Right lobe of liver (tissue), 6 donors: ENCODE results near the gene FAM181A. TPM values are rescaled to one million over a fixed set of nuclear protein-coding genes. Genes with fewer than 3 reads are reported as not detected.

ENCODE experiments used
- ATAC-seq, 4 donors: fragments of 200-7000 bp; cut with Tn5 transposase; one replicate each; pipeline ENCODE4 v1.9.1; 2020; ENCODE audit warnings: mild to moderate bottlenecking in 4 of 4, moderate library complexity in 4 of 4
- DNase-seq, 3 donors: peaks; one replicate each; pipeline ENCODE4 v3.0.0-alpha.2; 2020
- H3K27ac ChIP-seq, 3 donors: fragments of 200-600 bp; one replicate each; pipeline ENCODE4 v1.8.0; 2022
- H3K27me3 ChIP-seq, 2 donors: fragments of 200-600 bp; one replicate each; pipeline ENCODE4 v1.8.0; 2022
- H3K36me3 ChIP-seq, 4 donors: fragments of 200-600 bp; sonication (generic) in 1 of 4; one replicate each; pipeline versions ENCODE4 v1.5.1 to v1.8.0; 2017 to 2022; ENCODE audit warnings: control low read depth in 1 of 4
- H3K4me1 ChIP-seq, 4 donors: fragments of 200-600 bp; sonication (generic) in 1 of 4; one replicate each; pipeline versions ENCODE4 v1.5.1 to v1.8.0; 2017 to 2022; ENCODE audit warnings: control low read depth in 1 of 4
- H3K4me3 ChIP-seq, 3 donors: fragments of 200-600 bp; one replicate each; pipeline ENCODE4 v1.8.0; 2022
- H3K9me3 ChIP-seq, 4 donors: fragments of 200-600 bp; sonication (generic) in 1 of 4; one replicate each; pipeline versions ENCODE4 v1.5.1 to v1.8.0; 2017 to 2022; ENCODE audit warnings: control low read depth in 1 of 4
- POLR2A ChIP-seq: fragments of 450-650 bp; IDR thresholded peaks from one replicate; pipeline ENCODE4 v1.6.1; 2017; ENCODE audit warnings: antibody characterized with exemption, mild to moderate bottlenecking
- WGBS: methylation state at CpG from one replicate; pipeline ENCODE4 v1.1.6; 2018; ENCODE audit warnings: low coverage, low lambda C conversion rate; ENCODE audit not compliant: insufficient coverage; ENCODE audit errors: missing lambda C conversion rate; 5-methylcytosine and 5-hydroxymethylcytosine counted together
- intact Hi-C, 2 donors: fragments of 100-400 bp; cut with DNase I; formaldehyde crosslinking; loops; one replicate each; pipeline versions ENCODE4 v1.11.2 to v1.14.1; 2022
- total RNA-seq, 6 experiments: library from RNA; depleted of rRNA in 2 of 6; stranded (reverse); fragments of >200 nt in 2 of 6; fragmentation: NEBNext Ultra II Directional in 3 of 6; extraction: Animal tissue kit (Norgen Biotek cat#: 25700) in 3 of 6; gene quantifications; one replicate each; pipeline versions ENCODE4 v1.1.0 to v1.2.4, GENCODE V29; 2016 to 2023
- TF ChIP-seq, protein P1 (sequence below), 4 donors: fragments of 200-600 bp in 3 of 4; fragments of 450-650 bp in 1 of 4; IDR thresholded peaks; one replicate each; pipeline versions ENCODE4 v1.5.1 to v1.8.0; 2016 to 2022; ENCODE audit warnings: antibody characterized with exemption in 4 of 4, mild to moderate bottlenecking in 2 of 4
- donor health status: DM: no; HTN: yes; CAD: no.
- donor health status: DM: no; HTN: no; CAD: no.
- donor health status: DM: no; HTN: no; CAD: no.
- donor health status: DM: no; HTN: yes; CAD: no.
- donor health status: DM: no; HTN: yes; CAD: no.

Gene FAM181A
- total RNA-seq, 6 experiments from 2014 or later = not detected

GRCh38 chr14:93953739-93954515 lies 26.8 kb downstream of the FAM181A start:
- intact Hi-C loops = no loop called here
- peaks cover 0 to 5% (median 0%) of the 10 kb centered on the region in 4 donors for H3K4me1 ChIP-seq
- ATAC-seq = no peak
- no peaks in the 10 kb centered on the region for H3K9me3 ChIP-seq
- no peak for TF ChIP-seq POLR2A
- TF ChIP-seq, protein P1, sequence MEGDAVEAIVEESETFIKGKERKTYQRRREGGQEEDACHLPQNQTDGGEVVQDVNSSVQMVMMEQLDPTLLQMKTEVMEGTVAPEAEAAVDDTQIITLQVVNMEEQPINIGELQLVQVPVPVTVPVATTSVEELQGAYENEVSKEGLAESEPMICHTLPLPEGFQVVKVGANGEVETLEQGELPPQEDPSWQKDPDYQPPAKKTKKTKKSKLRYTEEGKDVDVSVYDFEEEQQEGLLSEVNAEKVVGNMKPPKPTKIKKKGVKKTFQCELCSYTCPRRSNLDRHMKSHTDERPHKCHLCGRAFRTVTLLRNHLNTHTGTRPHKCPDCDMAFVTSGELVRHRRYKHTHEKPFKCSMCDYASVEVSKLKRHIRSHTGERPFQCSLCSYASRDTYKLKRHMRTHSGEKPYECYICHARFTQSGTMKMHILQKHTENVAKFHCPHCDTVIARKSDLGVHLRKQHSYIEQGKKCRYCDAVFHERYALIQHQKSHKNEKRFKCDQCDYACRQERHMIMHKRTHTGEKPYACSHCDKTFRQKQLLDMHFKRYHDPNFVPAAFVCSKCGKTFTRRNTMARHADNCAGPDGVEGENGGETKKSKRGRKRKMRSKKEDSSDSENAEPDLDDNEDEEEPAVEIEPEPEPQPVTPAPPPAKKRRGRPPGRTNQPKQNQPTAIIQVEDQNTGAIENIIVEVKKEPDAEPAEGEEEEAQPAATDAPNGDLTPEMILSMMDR (IDR thresholded peaks at IDR 0.05) = no peak
- H3K4me3 ChIP-seq = no peak overlapping the region
- no peak overlapping the region for H3K27ac ChIP-seq
- DNase-seq = peak in 1 of 3 donors; percentile 29
- no peaks in the 10 kb centered on the region for H3K27me3 ChIP-seq
- 62% methylated on average over 9 of the region's 18 CpGs for WGBS
- H3K36me3 ChIP-seq = no peaks in the 10 kb centered on the region

DNA sequence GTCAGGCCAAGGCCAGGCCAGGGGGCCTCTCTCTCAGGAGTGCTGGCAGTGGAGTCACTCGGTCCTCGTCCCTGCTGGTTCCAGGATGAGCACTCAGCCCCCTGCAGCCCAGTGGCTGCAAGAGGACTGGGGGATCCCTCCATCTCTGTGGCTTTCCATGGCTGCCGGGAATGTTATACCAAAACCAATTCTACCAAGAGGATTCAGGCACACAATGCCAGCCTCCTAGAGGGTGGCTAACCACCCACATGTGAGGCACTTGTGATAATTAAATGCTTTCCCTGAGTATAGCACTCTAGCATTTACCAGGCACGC lies 27.3 kb downstream of the FAM181A start:
- intact Hi-C loops = no loop called here
- TF ChIP-seq, protein P1 (IDR thresholded peaks at IDR 0.05) = no peak
- TF ChIP-seq POLR2A = no peak
- H3K4me3 ChIP-seq = no peak overlapping the region
- no peaks in the 10 kb centered on the region for H3K9me3 ChIP-seq
- H3K4me1 ChIP-seq = peaks cover 0 to 5% (median 0%) of the 10 kb centered on the region in 4 donors
- ATAC-seq = no peak
- no peaks in the 10 kb centered on the region for H3K27me3 ChIP-seq
- no peak for DNase-seq
- H3K27ac ChIP-seq = no peak overlapping the region
- 70% methylated on average over 1 of the region's 4 CpGs for WGBS
- no peaks in the 10 kb centered on the region for H3K36me3 ChIP-seq

GRCh38 chr14:93954900-93955849 lies 28.0 kb downstream of the FAM181A start:
- intact Hi-C loops = no loop called here
- Histone ChIP-seq H3K4me1 (peaks cover 0 to 5% (median 0%) of the 10 kb centered on the region in 4 donors), H3K4me3 (no peak overlapping the region), H3K36me3 (no peaks in the 10 kb centered on the region), H3K27me3 (no peaks in the 10 kb centered on the region), H3K9me3 (no peaks in the 10 kb centered on the region), H3K27ac (peak overlapping the region in 1 of 3 donors; percentile 12)
- TF ChIP-seq POLR2A = no peak
- TF ChIP-seq, protein P1 (IDR thresholded peaks at IDR 0.05) = no peak
- WGBS = 40% methylated on average over 9 of the region's 19 CpGs
- no peak for DNase-seq
- peak; percentile 5 to 59 (median 50) for ATAC-seq

- Histone ChIP-seq H3K27ac (no peak overlapping the region), H3K36me3 (no peaks in the 10 kb centered on the region), H3K4me3 (no peak overlapping the region), H3K9me3 (no peaks in the 10 kb centered on the region), H3K4me1 (peaks cover 0 to 5% (median 0%) of the 10 kb centered on the region in 4 donors), H3K27me3 (no peaks in the 10 kb centered on the region)
- TF ChIP-seq POLR2A = no peak
- TF ChIP-seq, protein P1 (IDR thresholded peaks at IDR 0.05) = no peak
- no peak for ATAC-seq
- WGBS = 19% methylated on average over 5 of the region's 8 CpGs
- no peak for DNase-seq
- intact Hi-C loops = no loop called here
Observed at GRCh38 chr14:93955850-93956481, 28.8 kb downstream of the FAM181A start.
